ENCODE results near the gene CD84. TPM values are rescaled to one million over a fixed set of nuclear protein-coding genes. Genes with fewer than 3 reads are reported as not detected.
A peak's percentile ranks its signal among the peaks of the same experiment; 100 is the strongest.

CD84 gene
- total RNA-seq, 2 experiments from 2014 or later, result 32.7 to 36.9 TPM

- CTCF ChIA-PET, result interaction anchor here (0.6 kb wide), 2 partner anchors 56 to 65 kb away, joined by 3 read pairs; no protein-coding TSS in a partner anchor
- peaks cover 50% of the 10 kb centered on the region for H3K36me3 ChIP-seq (ENCODE audit: insufficient read depth, low read length)
- H3K4me1 Mint-ChIP-seq (ENCODE audit: low read depth), result peaks cover 27% of the 10 kb centered on the region
- no peaks in the 10 kb centered on the region for H3K9me3 ChIP-seq (ENCODE audit: control insufficient read depth in 1 of 2, insufficient read depth in 1 of 2, low read length in 2 of 2)
- H3K27ac Mint-ChIP-seq, result peak overlapping the region; percentile 31
- no peak for ATAC-seq (ENCODE audit: poor library complexity)
- no peak for TF ChIP-seq CTCF (IDR thresholded peaks at IDR 0.05)
- no peaks in the 10 kb centered on the region for H3K27me3 ChIP-seq (ENCODE audit: control insufficient read depth in 1 of 2, insufficient read depth in 2 of 2, low read length in 2 of 2)
- peaks cover 7% of the 10 kb centered on the region for H3K9me3 Mint-ChIP-seq
- H3K36me3 Mint-ChIP-seq (ENCODE audit: low read depth), result peaks cover 30% of the 10 kb centered on the region
- no peak overlapping the region for H3K4me3 ChIP-seq (ENCODE audit: low read length)
- H3K4me3 Mint-ChIP-seq, result no peak overlapping the region
- POLR2A ChIA-PET, result interaction anchor here (1.5 kb wide), 1 partner anchor 26 kb away, joined by 3 read pairs; no protein-coding TSS in a partner anchor
- H3K27me3 Mint-ChIP-seq, result no peaks in the 10 kb centered on the region
- H3K4me1 ChIP-seq (ENCODE audit: insufficient read depth, low read length), result no peaks in the 10 kb centered on the region
- intact Hi-C loops (cut with DNase I, micrococcal nuclease), result loop anchor here in 1 of 2 experiments (10.0 kb wide), 1 partner anchor 648 kb away; no protein-coding TSS in a partner anchor
- H3K27ac ChIP-seq (ENCODE audit: low read depth in 1 of 2, low read length in 2 of 2), result no peak overlapping the region
- no peak for DNase-seq
These were observed 83.0 kb downstream of the CD84 start for GRCh38 chr1:160496334-160496733.

- TF ChIP-seq CTCF (IDR thresholded peaks at IDR 0.05), result peak; percentile 11
- POLR2A ChIA-PET, result no interaction called here
- Histone ChIP-seq H3K27me3 (ENCODE audit: control insufficient read depth in 1 of 2, insufficient read depth in 2 of 2, low read length in 2 of 2) (no peaks in the 10 kb centered on the region), H3K36me3 (ENCODE audit: insufficient read depth, low read length) (peaks cover 67% of the 10 kb centered on the region), H3K27ac (ENCODE audit: low read depth in 1 of 2, low read length in 2 of 2) (no peak overlapping the region), H3K4me3 (ENCODE audit: low read length) (no peak overlapping the region), H3K4me1 (ENCODE audit: insufficient read depth, low read length) (no peaks in the 10 kb centered on the region), H3K9me3 (ENCODE audit: control insufficient read depth in 1 of 2, insufficient read depth in 1 of 2, low read length in 2 of 2) (no peaks in the 10 kb centered on the region)
- peaks cover 7% of the 10 kb centered on the region for H3K9me3 Mint-ChIP-seq
- intact Hi-C loops (cut with DNase I, micrococcal nuclease), result loop anchor here in 1 of 2 experiments (5.0 to 10.0 kb wide), 2 partner anchors 113 to 650 kb away; no protein-coding TSS in a partner anchor
- H3K27ac Mint-ChIP-seq, result no peak overlapping the region
- peaks cover 15% of the 10 kb centered on the region for H3K4me1 Mint-ChIP-seq (ENCODE audit: low read depth)
- no peak for ATAC-seq (ENCODE audit: poor library complexity)
- no peak overlapping the region for H3K4me3 Mint-ChIP-seq
- H3K36me3 Mint-ChIP-seq (ENCODE audit: low read depth), result peaks cover 17% of the 10 kb centered on the region
- peak in 3 of 14 experiments; percentile 18 to 43 (median 30) for DNase-seq
- CTCF ChIA-PET, result no interaction called here
- no peaks in the 10 kb centered on the region for H3K27me3 Mint-ChIP-seq
These were observed 84.7 kb downstream of the CD84 start for GRCh38 chr1:160494620-160495019.

GRCh38 chr1:160492617-160493016 lies 86.7 kb downstream of the CD84 start:
- Histone ChIP-seq H3K27ac (ENCODE audit: low read depth in 1 of 2, low read length in 2 of 2) (no peak overlapping the region), H3K36me3 (ENCODE audit: insufficient read depth, low read length) (peaks cover 83% of the 10 kb centered on the region), H3K4me3 (ENCODE audit: low read length) (no peak overlapping the region), H3K9me3 (ENCODE audit: control insufficient read depth in 1 of 2, insufficient read depth in 1 of 2, low read length in 2 of 2) (no peaks in the 10 kb centered on the region), H3K4me1 (ENCODE audit: insufficient read depth, low read length) (no peaks in the 10 kb centered on the region), H3K27me3 (ENCODE audit: control insufficient read depth in 1 of 2, insufficient read depth in 2 of 2, low read length in 2 of 2) (no peaks in the 10 kb centered on the region)
- Mint-ChIP-seq H3K27me3 (no peaks in the 10 kb centered on the region), H3K4me3 (no peak overlapping the region), H3K27ac (no peak overlapping the region), H3K9me3 (no peaks in the 10 kb centered on the region), H3K36me3 (ENCODE audit: low read depth) (peaks cover 5% of the 10 kb centered on the region), H3K4me1 (ENCODE audit: low read depth) (peaks cover 14% of the 10 kb centered on the region)
- TF ChIP-seq CTCF (IDR thresholded peaks at IDR 0.05), result no peak
- ATAC-seq (ENCODE audit: poor library complexity) (no peak), DNase-seq (no peak)
- ChIA-PET POLR2A (no interaction called here), CTCF (no interaction called here)
- intact Hi-C loops (cut with DNase I, micrococcal nuclease), result loop anchor here in 1 of 2 experiments (5.0 to 10.0 kb wide), 2 partner anchors 115 to 652 kb away; no protein-coding TSS in a partner anchor
